GM23338 (cell line): Measurements from ENCODE around the gene WWOX. TPM values are rescaled to one million over a fixed set of nuclear protein-coding genes. Genes with fewer than 3 reads are reported as not detected.

Source experiments
- ATAC-seq: fragments of 200-7000 bp; cut with Tn5 transposase; 3 replicates; pipeline ENCODE4 v1.9.1; 2020
- DNase-seq: peaks from one replicate; pipeline ENCODE4 v3.0.0-alpha.2; 2015; ENCODE audit warnings: low spot score
- H2AFZ ChIP-seq: fragments of 200-600 bp; sonication (generic); 2 replicates; pipeline ENCODE4 v1.8.0; 2016; ENCODE audit warnings: antibody characterized with exemption, mild to moderate bottlenecking, moderate library complexity
- H3F3A ChIP-seq: fragments of 200-600 bp; sonication (generic); replicated peaks from 2 replicates; pipeline ENCODE4 v1.8.0; 2017; ENCODE audit warnings: antibody characterized with exemption, mixed run types, low read depth
- H3K27ac ChIP-seq: fragments of 200-600 bp; sonication (generic); 2 replicates; pipeline ENCODE4 v1.6.1; 2016; ENCODE audit warnings: low read depth
- H3K27me3 ChIP-seq: fragments of 200-600 bp; sonication (generic); 2 replicates; pipeline ENCODE4 v1.8.0; 2016; ENCODE audit warnings: mild to moderate bottlenecking, mixed run types, moderate library complexity; ENCODE audit not compliant: insufficient read depth
- H3K36me3 ChIP-seq: fragments of 200-600 bp; sonication (generic); 2 replicates; pipeline ENCODE4 v1.8.0; 2016; ENCODE audit warnings: mild to moderate bottlenecking; ENCODE audit not compliant: insufficient read depth
- H3K4me1 ChIP-seq: fragments of 200-600 bp; sonication (generic); 2 replicates; pipeline ENCODE4 v1.8.0; 2016; ENCODE audit warnings: mild to moderate bottlenecking, moderate library complexity; ENCODE audit not compliant: insufficient read depth
- H3K4me2 ChIP-seq: fragments of 200-600 bp; sonication (generic); 2 replicates; pipeline ENCODE4 v1.7.1; 2017; ENCODE audit warnings: mixed run types
- H3K4me3 ChIP-seq: fragments of 200-600 bp; sonication (generic); 2 replicates; pipeline ENCODE4 v1.6.1; 2016; ENCODE audit warnings: mixed run types
- H3K79me2 ChIP-seq: fragments of 200-600 bp; sonication (generic); replicated peaks from 2 replicates; pipeline ENCODE4 v1.8.0; 2017; ENCODE audit warnings: mild to moderate bottlenecking; ENCODE audit not compliant: insufficient read depth
- H3K9me2 ChIP-seq: fragments of 200-600 bp; sonication (generic); 2 replicates; pipeline ENCODE4 v1.8.0; 2017; ENCODE audit not compliant: insufficient read depth
- H4K20me1 ChIP-seq: fragments of 200-600 bp; sonication (generic); replicated peaks from 2 replicates; pipeline ENCODE4 v1.8.0; 2017; ENCODE audit warnings: mild to moderate bottlenecking; ENCODE audit not compliant: insufficient read depth
- H3K27ac Mint-ChIP-seq: 2 replicates; pipeline ENCODE4 v1.8.0; 2020; ENCODE audit warnings: inconsistent platforms, mild to moderate bottlenecking, moderate library complexity, mixed read lengths
- H3K27me3 Mint-ChIP-seq: 3 replicates; pipeline ENCODE4 v1.8.0; 2022; ENCODE audit warnings: low read depth, mild to moderate bottlenecking, moderate library complexity, mixed read lengths, inconsistent platforms; ENCODE audit not compliant: insufficient read depth, poor library complexity
- H3K36me3 Mint-ChIP-seq: 3 replicates; pipeline ENCODE4 v1.8.0; 2021; ENCODE audit warnings: low read depth, mild to moderate bottlenecking, inconsistent platforms, moderate library complexity, mixed read lengths
- H3K4me1 Mint-ChIP-seq: 3 replicates; pipeline ENCODE4 v1.8.0; 2020; ENCODE audit warnings: mild to moderate bottlenecking, inconsistent platforms, mixed read lengths
- H3K4me3 Mint-ChIP-seq: 3 replicates; pipeline ENCODE4 v1.8.0; 2021; ENCODE audit warnings: moderate library complexity, mild to moderate bottlenecking, inconsistent platforms, mixed read lengths
- H3K9me3 Mint-ChIP-seq: 3 replicates; pipeline ENCODE4 v1.8.0; 2020; ENCODE audit warnings: moderate library complexity, mild to moderate bottlenecking, inconsistent platforms, mixed read lengths
- CREB1 ChIP-seq: fragments of 250-450 bp; sonication (Bioruptor Pico); IDR thresholded peaks from 2 replicates; pipeline ENCODE4 v1.5.0; 2020; ENCODE audit warnings: low read depth, mild to moderate bottlenecking, moderate library complexity
- CTCF ChIP-seq, 2 experiments: fragments of 200-600 bp in 1 of 2; sonication (generic) in 1 of 2; conservative IDR thresholded peaks; 2 replicates each; pipeline versions ENCODE4 v1.5.1 to v1.6.1; 2016 to 2017; ENCODE audit warnings: antibody characterized with exemption in 2 of 2, low read depth in 2 of 2, mild to moderate bottlenecking in 2 of 2, moderate library complexity in 1 of 2
- ETS1 ChIP-seq: IDR thresholded peaks from 2 replicates; pipeline ENCODE4 v1.6.1; 2016; ENCODE audit warnings: antibody characterized with exemption
- EZH2 ChIP-seq: fragments of 200-600 bp; sonication (generic); IDR thresholded peaks from one replicate; pipeline ENCODE4 v1.8.0; 2017; ENCODE audit warnings: antibody characterized with exemption, mild to moderate bottlenecking, low read depth; ENCODE audit not compliant: unreplicated experiment
- EZH2phosphoT487 ChIP-seq: fragments of 200-600 bp; sonication (generic); IDR thresholded peaks from one replicate; pipeline ENCODE4 v1.8.1; 2018; ENCODE audit warnings: antibody characterized with exemption; ENCODE audit not compliant: unreplicated experiment
- JUNB ChIP-seq: IDR thresholded peaks from one replicate; pipeline ENCODE4 v1.6.1; 2016; ENCODE audit warnings: antibody characterized with exemption; ENCODE audit not compliant: unreplicated experiment
- NANOG ChIP-seq: IDR thresholded peaks from 2 replicates; pipeline ENCODE4 v1.6.1; 2016; ENCODE audit warnings: antibody characterized with exemption, borderline replicate concordance
- POLR2AphosphoS5 ChIP-seq: IDR thresholded peaks from 2 replicates; pipeline ENCODE4 v1.6.1; 2016; ENCODE audit warnings: antibody characterized with exemption, low read depth
- REST ChIP-seq: IDR thresholded peaks from one replicate; pipeline ENCODE4 v1.6.1; 2018; ENCODE audit warnings: antibody characterized with exemption; ENCODE audit not compliant: unreplicated experiment
- STAT1 ChIP-seq: IDR thresholded peaks from one replicate; pipeline ENCODE4 v1.6.1; 2016; ENCODE audit warnings: antibody characterized with exemption; ENCODE audit not compliant: unreplicated experiment
- ZNF114 ChIP-seq: fragments of 250-450 bp; sonication (Bioruptor Pico); IDR thresholded peaks from 2 replicates; pipeline ENCODE4 v1.5.0; 2020; ENCODE audit warnings: mild to moderate bottlenecking, moderate library complexity
- ZNF331 ChIP-seq: fragments of 250-450 bp; sonication (Bioruptor Pico); IDR thresholded peaks from 2 replicates; pipeline ENCODE4 v1.5.0; 2020; ENCODE audit warnings: low read depth, mild to moderate bottlenecking, moderate library complexity
- polyA plus RNA-seq: library from polyadenylated mRNA; unstranded; fragments of >200 nt; fragmentation: Nextera tagmentation; extraction: Ambion mirVana; gene quantifications from 2 replicates; pipeline ENCODE4 v1.2.1, GENCODE V29; 2016
- total RNA-seq: library from RNA; depleted of rRNA; stranded (reverse); fragments of >200 nt; shearing (Covaris generic); gene quantifications from 2 replicates; pipeline ENCODE4 v1.2.3, GENCODE V29; 2014
- TF ChIP-seq, protein P1 (sequence below): fragments of 250-450 bp; sonication (Bioruptor Pico); IDR thresholded peaks from 2 replicates; pipeline ENCODE4 v1.5.0; 2020; ENCODE audit warnings: mild to moderate bottlenecking, moderate library complexity

The WWOX gene
- total and polyA plus RNA-seq, 2 experiments from 2014 or later, result 10.0 to 19.3 TPM

DNA sequence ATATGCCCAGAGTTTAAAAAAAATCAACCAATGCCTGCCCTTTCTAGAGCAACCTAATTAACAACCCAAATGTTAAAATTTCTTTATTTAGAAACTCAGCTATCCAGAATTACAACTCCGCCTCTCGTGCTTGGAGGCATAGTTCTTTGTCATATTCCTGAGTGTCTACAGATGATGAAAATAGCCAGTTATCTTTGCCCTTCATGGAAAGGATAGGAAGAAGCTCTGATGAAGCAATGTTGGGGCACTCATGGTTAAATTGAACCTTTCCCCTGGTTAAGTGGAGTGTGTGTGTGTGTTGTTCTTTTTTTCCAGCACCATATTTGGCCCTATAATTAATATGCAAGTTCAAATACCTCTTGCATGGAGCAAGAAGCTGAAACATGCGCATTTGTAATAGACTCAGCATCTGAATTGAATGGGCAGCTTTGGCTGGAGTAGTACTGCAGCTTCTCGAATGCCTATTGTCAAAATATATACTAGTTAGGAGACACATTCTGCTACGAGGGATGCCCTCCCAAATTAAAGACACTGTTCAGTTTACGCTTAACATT, 506.2 kb downstream of the WWOX start:
- no peaks in the 10 kb centered on the region for H3K9me2 ChIP-seq
- H3K4me3 ChIP-seq, result peak overlapping the region; percentile 9; the same call in 1 of the 2 replicates
- no peaks in the 10 kb centered on the region for H3K36me3 ChIP-seq
- peak overlapping the region; percentile 54 for H3K4me2 ChIP-seq
- H3K9me3 Mint-ChIP-seq, result no peaks in the 10 kb centered on the region; the same call in 2 of the 3 replicates
- H3K4me1 ChIP-seq, result peaks cover 48% of the 10 kb centered on the region
- H3K4me3 Mint-ChIP-seq, result peak overlapping the region; percentile 25; the same call in 1 of the 3 replicates
- H4K20me1 ChIP-seq, result no peaks in the 10 kb centered on the region
- no peak overlapping the region for H2AFZ ChIP-seq
- no peaks in the 10 kb centered on the region for H3K27me3 Mint-ChIP-seq
- peak overlapping the region; percentile 84 for H3K27ac ChIP-seq
- H3K27ac Mint-ChIP-seq, result peak overlapping the region; percentile 87
- no peaks in the 10 kb centered on the region for H3K27me3 ChIP-seq
- TF ChIP-seq EZH2phosphoT487, result no peak
- TF ChIP-seq, protein P1, sequence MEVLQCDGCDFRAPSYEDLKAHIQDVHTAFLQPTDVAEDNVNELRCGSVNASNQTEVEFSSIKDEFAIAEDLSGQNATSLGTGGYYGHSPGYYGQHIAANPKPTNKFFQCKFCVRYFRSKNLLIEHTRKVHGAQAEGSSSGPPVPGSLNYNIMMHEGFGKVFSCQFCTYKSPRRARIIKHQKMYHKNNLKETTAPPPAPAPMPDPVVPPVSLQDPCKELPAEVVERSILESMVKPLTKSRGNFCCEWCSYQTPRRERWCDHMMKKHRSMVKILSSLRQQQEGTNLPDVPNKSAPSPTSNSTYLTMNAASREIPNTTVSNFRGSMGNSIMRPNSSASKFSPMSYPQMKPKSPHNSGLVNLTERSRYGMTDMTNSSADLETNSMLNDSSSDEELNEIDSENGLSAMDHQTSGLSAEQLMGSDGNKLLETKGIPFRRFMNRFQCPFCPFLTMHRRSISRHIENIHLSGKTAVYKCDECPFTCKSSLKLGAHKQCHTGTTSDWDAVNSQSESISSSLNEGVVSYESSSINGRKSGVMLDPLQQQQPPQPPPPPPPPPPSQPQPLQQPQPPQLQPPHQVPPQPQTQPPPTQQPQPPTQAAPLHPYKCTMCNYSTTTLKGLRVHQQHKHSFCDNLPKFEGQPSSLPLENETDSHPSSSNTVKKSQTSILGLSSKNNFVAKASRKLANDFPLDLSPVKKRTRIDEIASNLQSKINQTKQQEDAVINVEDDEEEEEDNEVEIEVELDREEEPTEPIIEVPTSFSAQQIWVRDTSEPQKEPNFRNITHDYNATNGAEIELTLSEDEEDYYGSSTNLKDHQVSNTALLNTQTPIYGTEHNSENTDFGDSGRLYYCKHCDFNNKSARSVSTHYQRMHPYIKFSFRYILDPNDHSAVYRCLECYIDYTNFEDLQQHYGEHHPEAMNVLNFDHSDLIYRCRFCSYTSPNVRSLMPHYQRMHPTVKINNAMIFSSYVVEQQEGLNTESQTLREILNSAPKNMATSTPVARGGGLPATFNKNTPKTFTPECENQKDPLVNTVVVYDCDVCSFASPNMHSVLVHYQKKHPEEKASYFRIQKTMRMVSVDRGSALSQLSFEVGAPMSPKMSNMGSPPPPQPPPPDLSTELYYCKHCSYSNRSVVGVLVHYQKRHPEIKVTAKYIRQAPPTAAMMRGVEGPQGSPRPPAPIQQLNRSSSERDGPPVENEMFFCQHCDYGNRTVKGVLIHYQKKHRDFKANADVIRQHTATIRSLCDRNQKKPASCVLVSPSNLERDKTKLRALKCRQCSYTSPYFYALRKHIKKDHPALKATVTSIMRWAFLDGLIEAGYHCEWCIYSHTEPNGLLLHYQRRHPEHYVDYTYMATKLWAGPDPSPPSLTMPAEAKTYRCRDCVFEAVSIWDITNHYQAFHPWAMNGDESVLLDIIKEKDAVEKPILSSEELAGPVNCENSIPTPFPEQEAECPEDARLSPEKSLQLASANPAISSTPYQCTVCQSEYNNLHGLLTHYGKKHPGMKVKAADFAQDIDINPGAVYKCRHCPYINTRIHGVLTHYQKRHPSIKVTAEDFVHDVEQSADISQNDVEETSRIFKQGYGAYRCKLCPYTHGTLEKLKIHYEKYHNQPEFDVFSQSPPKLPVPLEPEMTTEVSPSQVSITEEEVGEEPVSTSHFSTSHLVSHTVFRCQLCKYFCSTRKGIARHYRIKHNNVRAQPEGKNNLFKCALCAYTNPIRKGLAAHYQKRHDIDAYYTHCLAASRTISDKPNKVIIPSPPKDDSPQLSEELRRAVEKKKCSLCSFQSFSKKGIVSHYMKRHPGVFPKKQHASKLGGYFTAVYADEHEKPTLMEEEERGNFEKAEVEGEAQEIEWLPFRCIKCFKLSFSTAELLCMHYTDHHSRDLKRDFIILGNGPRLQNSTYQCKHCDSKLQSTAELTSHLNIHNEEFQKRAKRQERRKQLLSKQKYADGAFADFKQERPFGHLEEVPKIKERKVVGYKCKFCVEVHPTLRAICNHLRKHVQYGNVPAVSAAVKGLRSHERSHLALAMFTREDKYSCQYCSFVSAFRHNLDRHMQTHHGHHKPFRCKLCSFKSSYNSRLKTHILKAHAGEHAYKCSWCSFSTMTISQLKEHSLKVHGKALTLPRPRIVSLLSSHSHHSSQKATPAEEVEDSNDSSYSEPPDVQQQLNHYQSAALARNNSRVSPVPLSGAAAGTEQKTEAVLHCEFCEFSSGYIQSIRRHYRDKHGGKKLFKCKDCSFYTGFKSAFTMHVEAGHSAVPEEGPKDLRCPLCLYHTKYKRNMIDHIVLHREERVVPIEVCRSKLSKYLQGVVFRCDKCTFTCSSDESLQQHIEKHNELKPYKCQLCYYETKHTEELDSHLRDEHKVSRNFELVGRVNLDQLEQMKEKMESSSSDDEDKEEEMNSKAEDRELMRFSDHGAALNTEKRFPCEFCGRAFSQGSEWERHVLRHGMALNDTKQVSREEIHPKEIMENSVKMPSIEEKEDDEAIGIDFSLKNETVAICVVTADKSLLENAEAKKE (CRISPR knock-in tag), result no peak
- no peak for TF ChIP-seq ZNF331 (CRISPR knock-in tag)
- no peak for TF ChIP-seq ZNF114 (CRISPR knock-in tag)
- TF ChIP-seq STAT1, result no peak
- TF ChIP-seq JUNB, result no peak
- TF ChIP-seq NANOG, result no peak
- TF ChIP-seq REST, result no peak
- no peak for TF ChIP-seq CTCF (conservative IDR thresholded peaks at IDR 0.05; ENCODE audit: low read depth in 2 of 2)
- no peak for TF ChIP-seq POLR2AphosphoS5
- no peak for TF ChIP-seq ETS1
- TF ChIP-seq CREB1 (CRISPR knock-in tag), result no peak
- TF ChIP-seq EZH2, result no peak
- no peaks in the 10 kb centered on the region for H3K79me2 ChIP-seq
- DNase-seq (no peak), ATAC-seq (no peak; the same call in 2 of the 3 replicates)
- no peaks in the 10 kb centered on the region for H3F3A ChIP-seq
- H3K4me1 Mint-ChIP-seq, result peaks cover 59% of the 10 kb centered on the region
- H3K36me3 Mint-ChIP-seq, result no peaks in the 10 kb centered on the region
